ENCODE results near the gene GP9.

GRCh38 chr3:129104498-129105079 is 44.0 kb downstream of the GP9 start:
- no peak for TF ChIP-seq CTCF (IDR thresholded peaks at IDR 0.05)
- no peak for TF ChIP-seq POLR2A (IDR thresholded peaks at IDR 0.05)
- TF ChIP-seq EP300 (IDR thresholded peaks at IDR 0.05): no peak
- no peak for TF ChIP-seq POLR2AphosphoS5 (IDR thresholded peaks at IDR 0.05)

Data from suprapubic skin (tissue), 4 donors.